Gastroesophageal sphincter (tissue), 4 donors: Measurements from ENCODE around the gene TPGS1. TPM values are rescaled to one million over a fixed set of nuclear protein-coding genes. Genes with fewer than 3 reads are reported as not detected.

Source experiments
- ATAC-seq: fragments of 150-250 bp; one replicate; pipeline ENCODE4 v1.9.1; 2016; ENCODE audit warnings: mild to moderate bottlenecking, moderate library complexity
- H3K27ac ChIP-seq, 4 donors: fragments of 200-600 bp; sonication (generic) in 3 of 4; 1 replicate in 3 of 4; 2 replicates in 1 of 4; pipeline ENCODE4 v1.5.1; 2016 to 2019
- H3K27me3 ChIP-seq: fragments of 200-600 bp; sonication (generic); one replicate; pipeline ENCODE4 v1.5.1; 2019
- H3K36me3 ChIP-seq, 2 donors: fragments of 200-600 bp; sonication (generic); one replicate each; pipeline ENCODE4 v1.5.1; 2019; ENCODE audit warnings: control low read depth in 1 of 2
- H3K4me1 ChIP-seq, 3 donors: fragments of 200-600 bp; sonication (generic); 1 replicate in 2 of 3; 2 replicates in 1 of 3; pipeline ENCODE4 v1.5.1; 2016 to 2019; ENCODE audit warnings: control low read depth in 2 of 3
- H3K4me3 ChIP-seq, 2 donors: fragments of 200-600 bp; sonication (generic); one replicate each; pipeline ENCODE4 v1.5.1; 2019; ENCODE audit warnings: mild to moderate bottlenecking in 1 of 2, moderate library complexity in 1 of 2
- H3K9me3 ChIP-seq, 3 donors: fragments of 200-600 bp; sonication (generic); one replicate each; pipeline ENCODE4 v1.5.1; 2017 to 2019; ENCODE audit warnings: control low read depth in 2 of 3
- EP300 ChIP-seq: sonication (generic); formaldehyde crosslinking; IDR thresholded peaks from one replicate; pipeline ENCODE4 v1.6.1; 2017; ENCODE audit warnings: antibody characterized with exemption, mild to moderate bottlenecking
- POLR2A ChIP-seq, 2 donors: fragments of 450-650 bp; IDR thresholded peaks; one replicate each; pipeline ENCODE4 v1.6.1; 2017; ENCODE audit warnings: antibody characterized with exemption in 2 of 2, mild to moderate bottlenecking in 2 of 2, moderate library complexity in 1 of 2
- POLR2AphosphoS5 ChIP-seq: sonication (generic); formaldehyde crosslinking; IDR thresholded peaks from one replicate; pipeline ENCODE4 v1.6.1; 2017; ENCODE audit warnings: antibody characterized with exemption
- WGBS, 2 donors: methylation state at CpG; one replicate each; pipeline ENCODE4 v1.1.5; 2018; ENCODE audit warnings: low coverage in 1 of 2; 5-methylcytosine and 5-hydroxymethylcytosine counted together
- total RNA-seq, 4 donors: library from RNA; depleted of rRNA; stranded (reverse); fragments of >200 nt; gene quantifications; one replicate each; pipeline ENCODE4 v1.1.0, GENCODE V29; 2016
- TF ChIP-seq, protein P1 (sequence below), 4 experiments: fragments of 200-600 bp in 2 of 4; fragments of 450-650 bp in 2 of 4; sonication (generic) in 1 of 4; IDR thresholded peaks; one replicate each; pipeline ENCODE4 v1.5.1; 2017 to 2019; ENCODE audit warnings: antibody characterized with exemption in 4 of 4, mild to moderate bottlenecking in 2 of 4, moderate library complexity in 2 of 4

The TPGS1 gene
- total RNA-seq, 4 donors from 2014 or later = 50.3 to 83.9 (median 69.7) TPM

DNA sequence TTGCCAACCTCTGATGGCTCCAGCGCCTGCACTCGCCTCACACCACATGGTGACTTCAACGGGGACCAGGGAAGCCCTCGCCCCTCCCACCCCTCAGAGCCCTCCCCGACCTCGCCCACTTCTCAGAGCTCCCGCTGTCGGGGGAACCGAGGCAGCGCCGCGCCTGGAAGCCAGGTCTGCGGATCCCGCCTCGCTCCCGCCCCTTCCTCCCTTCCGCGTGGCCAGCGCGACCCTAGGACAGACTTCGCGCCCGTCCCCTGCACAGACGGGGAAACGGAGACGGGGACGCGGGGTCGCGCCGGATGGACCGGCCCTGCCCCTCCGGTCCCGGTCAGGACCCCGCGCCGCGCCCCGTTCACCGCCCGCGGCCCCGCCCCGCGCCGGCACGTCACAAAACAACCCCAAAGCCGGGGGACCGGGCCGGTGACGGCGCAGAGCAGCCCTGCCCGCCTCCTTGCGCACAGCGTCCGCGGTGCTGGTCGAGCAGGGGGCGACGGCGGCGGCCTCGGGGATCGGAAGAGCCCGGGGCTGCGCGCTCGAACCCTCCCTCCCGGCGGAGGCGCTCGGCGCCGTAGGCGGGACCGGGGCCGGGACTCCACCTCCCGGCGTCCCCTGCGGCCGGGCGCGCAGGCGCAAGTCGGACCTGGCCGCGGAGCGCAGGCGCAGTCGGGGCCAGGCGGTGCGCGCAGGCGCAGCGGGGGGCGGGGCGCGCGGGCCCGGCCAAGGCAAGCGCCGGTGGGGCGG, 23.9 kb downstream of the TPGS1 start:
- TF ChIP-seq POLR2AphosphoS5 (no peak), POLR2A (IDR thresholded peaks at IDR 0.05) (peak in 1 of 2 donors; percentile 76)
- TF ChIP-seq, protein P1, sequence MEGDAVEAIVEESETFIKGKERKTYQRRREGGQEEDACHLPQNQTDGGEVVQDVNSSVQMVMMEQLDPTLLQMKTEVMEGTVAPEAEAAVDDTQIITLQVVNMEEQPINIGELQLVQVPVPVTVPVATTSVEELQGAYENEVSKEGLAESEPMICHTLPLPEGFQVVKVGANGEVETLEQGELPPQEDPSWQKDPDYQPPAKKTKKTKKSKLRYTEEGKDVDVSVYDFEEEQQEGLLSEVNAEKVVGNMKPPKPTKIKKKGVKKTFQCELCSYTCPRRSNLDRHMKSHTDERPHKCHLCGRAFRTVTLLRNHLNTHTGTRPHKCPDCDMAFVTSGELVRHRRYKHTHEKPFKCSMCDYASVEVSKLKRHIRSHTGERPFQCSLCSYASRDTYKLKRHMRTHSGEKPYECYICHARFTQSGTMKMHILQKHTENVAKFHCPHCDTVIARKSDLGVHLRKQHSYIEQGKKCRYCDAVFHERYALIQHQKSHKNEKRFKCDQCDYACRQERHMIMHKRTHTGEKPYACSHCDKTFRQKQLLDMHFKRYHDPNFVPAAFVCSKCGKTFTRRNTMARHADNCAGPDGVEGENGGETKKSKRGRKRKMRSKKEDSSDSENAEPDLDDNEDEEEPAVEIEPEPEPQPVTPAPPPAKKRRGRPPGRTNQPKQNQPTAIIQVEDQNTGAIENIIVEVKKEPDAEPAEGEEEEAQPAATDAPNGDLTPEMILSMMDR (IDR thresholded peaks at IDR 0.05) = peak in 3 of 4 experiments; percentile 13 to 30 (median 26)

DNA sequence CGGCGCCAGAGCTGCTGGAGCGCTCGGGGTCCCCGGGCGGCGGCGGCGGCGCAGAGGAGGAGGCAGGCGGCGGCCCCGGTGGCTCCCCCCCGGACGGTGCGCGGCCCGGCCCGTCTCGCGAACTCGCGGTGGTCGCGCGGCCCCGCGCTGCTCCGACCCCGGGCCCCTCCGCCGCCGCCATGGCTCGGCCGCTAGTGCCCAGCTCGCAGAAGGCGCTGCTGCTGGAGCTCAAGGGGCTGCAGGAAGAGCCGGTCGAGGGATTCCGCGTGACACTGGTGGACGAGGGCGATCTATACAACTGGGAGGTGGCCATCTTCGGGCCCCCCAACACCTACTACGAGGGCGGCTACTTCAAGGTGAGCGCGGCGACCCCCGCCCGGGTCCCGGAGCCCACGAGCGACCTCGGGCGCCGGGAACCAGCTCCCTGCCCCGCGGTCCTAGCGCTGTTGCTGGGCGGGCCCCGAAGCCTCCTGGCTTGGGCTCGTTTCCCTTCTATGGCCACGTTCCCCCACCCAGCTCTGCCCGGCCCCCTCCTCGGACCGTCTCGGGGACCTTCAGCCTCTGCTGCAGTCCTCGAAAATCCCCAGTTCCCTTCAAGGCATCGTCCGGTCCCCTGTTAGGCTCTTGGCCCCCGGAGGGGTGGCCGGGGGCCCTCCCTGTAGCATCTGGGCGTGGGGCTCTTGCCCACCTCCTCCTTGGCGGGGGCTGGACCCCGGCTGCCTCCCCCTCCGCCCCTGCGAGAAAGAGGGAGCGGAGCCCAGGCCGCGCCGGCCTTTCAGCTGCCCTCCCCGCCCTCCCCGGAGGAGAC, 24.7 kb downstream of the TPGS1 start, which contains the start of gene CDC34:
CDC34 (plus strand) TSS at position 8 of the 808 bp plus-strand sequence; CDS start at position 180, 172 bp downstream.
- Histone ChIP-seq H3K9me3 (no peaks in the 10 kb centered on the region), H3K4me3 (peak within 1 kb of the TSS; percentile 91 to 99), H3K27ac (peak within 1 kb of the TSS; percentile 93 to 98 (median 98)), H3K27me3 (peaks cover 5% of the 10 kb centered on the region), H3K4me1 (peaks cover 0 to 50% (median 21%) of the 10 kb centered on the region in 3 donors), H3K36me3 (peaks cover 3 to 21% of the 10 kb centered on the region in 2 donors)
- peak in 1 of 2 donors; percentile 89 for TF ChIP-seq POLR2A (IDR thresholded peaks at IDR 0.05)
- TF ChIP-seq, protein P1 (IDR thresholded peaks at IDR 0.05) = no peak
- TF ChIP-seq POLR2AphosphoS5 = no peak
- TF ChIP-seq EP300 = no peak
- ATAC-seq = peak; percentile 26
- 2% methylated on average over 9 of the region's 84 CpGs; no CpG with 5 or more reads in 1 of the 2 donors for WGBS, 2 donors

More for the DNA sequence above, 23.9 kb downstream of the TPGS1 start:
- Histone ChIP-seq H3K27me3 (peaks cover 8% of the 10 kb centered on the region), H3K4me3 (peak overlapping the region; percentile 91 to 99), H3K4me1 (peaks cover 0 to 45% (median 21%) of the 10 kb centered on the region in 3 donors), H3K27ac (peak overlapping the region; percentile 93 to 98 (median 98)), H3K9me3 (no peaks in the 10 kb centered on the region), H3K36me3 (peaks cover 0 to 13% of the 10 kb centered on the region in 2 donors)
- WGBS, 2 donors = 0% methylated on average over 4 of the region's 103 CpGs; no CpG with 5 or more reads in 1 of the 2 donors
- peak; percentile 92 for ATAC-seq

DNA sequence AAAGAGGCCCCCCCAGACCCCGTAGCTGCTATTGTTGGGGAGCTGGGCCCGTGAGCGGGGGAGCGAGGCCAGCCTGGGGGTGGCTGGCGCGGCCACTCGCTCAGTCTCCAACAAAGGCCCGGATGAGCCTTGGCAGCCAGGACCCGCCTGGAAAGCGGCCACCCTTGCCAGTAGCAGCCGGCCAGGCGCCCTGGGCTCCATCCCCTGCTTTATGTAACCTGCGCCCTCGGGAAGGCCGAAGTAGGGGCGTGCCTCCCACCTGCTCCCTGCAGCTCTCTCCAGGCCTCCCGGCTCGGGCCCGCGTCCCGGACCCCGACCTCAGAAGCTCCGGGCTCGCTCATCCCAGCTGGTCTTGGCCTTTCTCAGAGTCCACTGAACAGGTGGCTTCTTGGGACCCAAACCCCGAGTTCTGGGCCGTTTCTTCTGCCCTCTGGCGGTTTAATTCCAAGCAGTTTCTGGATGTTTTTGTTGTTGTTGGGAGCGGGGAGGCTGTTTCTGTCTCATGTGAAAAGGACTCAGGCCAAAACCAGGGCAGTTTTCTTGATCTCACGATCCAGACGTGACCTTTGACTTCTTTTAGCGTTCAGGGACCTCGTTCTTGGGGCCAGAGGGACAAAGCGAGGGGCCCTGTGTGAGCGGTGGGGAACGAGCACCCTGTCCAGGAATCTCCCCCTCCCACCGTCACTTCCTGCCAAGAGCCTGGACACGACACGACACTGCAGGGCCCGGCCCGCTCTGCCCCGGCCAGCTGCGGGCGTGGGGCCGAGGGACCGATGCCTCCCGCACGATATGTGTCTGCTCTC, 25.5 kb downstream of the TPGS1 start:
- Histone ChIP-seq H3K9me3 (no peaks in the 10 kb centered on the region), H3K27ac (peak overlapping the region; percentile 74 to 98 (median 98)), H3K4me1 (peaks cover 0 to 50% (median 21%) of the 10 kb centered on the region in 3 donors), H3K4me3 (peak overlapping the region; percentile 90 to 99), H3K27me3 (no peaks in the 10 kb centered on the region), H3K36me3 (peaks cover 3 to 27% of the 10 kb centered on the region in 2 donors)
- ATAC-seq = peak; percentile 50
- no peak for TF ChIP-seq POLR2A (IDR thresholded peaks at IDR 0.05)
- TF ChIP-seq POLR2AphosphoS5 = no peak
- no peak for TF ChIP-seq EP300
- TF ChIP-seq, protein P1 (IDR thresholded peaks at IDR 0.05) = peak in 3 of 4 experiments; percentile 51 to 66 (median 64)
- WGBS, 2 donors = 0% methylated on average over 1 of the region's 47 CpGs; no CpG with 5 or more reads in 1 of the 2 donors

DNA sequence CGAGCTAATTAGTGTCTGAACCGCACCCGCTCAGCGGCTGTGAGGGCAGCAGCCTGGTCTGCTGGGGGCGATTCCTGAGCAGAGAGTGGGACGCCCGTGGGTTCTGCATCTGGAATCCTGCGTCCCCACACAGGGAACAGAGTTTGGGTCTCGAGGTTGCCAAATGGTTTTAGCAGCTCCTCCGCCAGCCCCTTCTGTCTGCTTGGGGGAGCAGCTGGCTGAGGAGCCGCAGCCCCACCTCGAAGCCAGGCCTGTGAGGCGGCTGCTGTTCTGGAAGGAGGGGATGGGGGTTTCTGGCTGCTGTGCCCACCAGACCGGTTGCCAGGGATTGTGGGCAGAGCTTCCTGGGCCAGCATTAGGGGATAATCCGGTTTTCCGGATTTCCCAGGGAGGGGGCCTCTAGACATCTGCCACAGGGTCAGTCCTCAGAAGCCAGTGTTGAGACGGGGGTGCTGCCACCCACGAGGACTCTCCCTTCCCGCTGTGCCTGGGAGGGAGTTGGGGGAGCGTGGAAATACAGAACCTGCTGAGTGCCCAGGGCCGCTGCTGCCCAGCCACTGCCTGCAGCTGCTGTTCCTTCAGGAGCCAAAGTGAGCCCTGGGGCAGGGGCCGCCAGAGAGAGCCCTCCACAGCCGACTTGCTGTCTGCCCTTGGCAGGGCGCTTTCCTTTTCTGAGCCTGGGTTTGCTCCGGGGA, 26.2 kb downstream of the TPGS1 start:
- no CpG with 5 or more reads among the region's 25 CpGs for WGBS, 2 donors
- peaks cover 0 to 50% (median 21%) of the 10 kb centered on the region in 3 donors for H3K4me1 ChIP-seq
- H3K36me3 ChIP-seq = peaks cover 3 to 34% of the 10 kb centered on the region in 2 donors
- no peaks in the 10 kb centered on the region for H3K9me3 ChIP-seq
- H3K27ac ChIP-seq = peak overlapping the region; percentile 74 to 98 (median 98)
- H3K4me3 ChIP-seq = peak overlapping the region; percentile 90 to 99
- ATAC-seq = no peak
- H3K27me3 ChIP-seq = no peaks in the 10 kb centered on the region
- TF ChIP-seq, protein P1 (IDR thresholded peaks at IDR 0.05) = no peak
- TF ChIP-seq EP300 = no peak
- TF ChIP-seq POLR2AphosphoS5 = no peak
- no peak for TF ChIP-seq POLR2A (IDR thresholded peaks at IDR 0.05)
